Stimulated activated CD4-positive, alpha-beta T cell treated with anti-CD3 and anti-CD28 coated beads, TNF-alpha, amount 100 ng/mL, for 48 hours (primary cell): Measurements from ENCODE around the gene CCDC88C.
"Not testable (repeated sequence)": the region's sequence is repeated elsewhere in the genome, so short reads cannot be mapped to it uniquely, and the experiment has no call there.

Experiments
- DNase-seq, 3 donors: peaks; one replicate each; pipeline ENCODE4 v3.0.0-alpha.2; 2020; ENCODE audit warnings: low read depth in 3 of 3

Gene CCDC88C

DNA sequence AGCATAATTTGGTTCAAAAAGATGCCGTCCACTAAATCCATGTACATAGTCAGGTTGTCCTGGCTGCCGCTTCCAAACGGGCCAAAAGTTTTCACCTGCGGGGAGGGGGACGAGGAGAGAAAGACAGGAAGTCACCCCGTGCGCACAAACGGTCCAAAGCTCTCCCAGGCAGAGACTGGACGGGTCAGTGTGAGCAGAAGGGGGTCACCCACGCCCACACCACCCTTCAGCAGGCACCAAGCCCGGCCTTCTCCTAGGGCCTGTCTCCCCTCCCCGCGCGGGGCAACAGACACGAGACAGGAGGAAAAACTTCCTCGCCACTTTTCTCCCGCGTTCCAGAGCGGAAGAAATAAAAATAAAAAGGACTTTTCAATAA lies 888 bp downstream of the CCDC88C start:
- DNase-seq = no peak

DNA sequence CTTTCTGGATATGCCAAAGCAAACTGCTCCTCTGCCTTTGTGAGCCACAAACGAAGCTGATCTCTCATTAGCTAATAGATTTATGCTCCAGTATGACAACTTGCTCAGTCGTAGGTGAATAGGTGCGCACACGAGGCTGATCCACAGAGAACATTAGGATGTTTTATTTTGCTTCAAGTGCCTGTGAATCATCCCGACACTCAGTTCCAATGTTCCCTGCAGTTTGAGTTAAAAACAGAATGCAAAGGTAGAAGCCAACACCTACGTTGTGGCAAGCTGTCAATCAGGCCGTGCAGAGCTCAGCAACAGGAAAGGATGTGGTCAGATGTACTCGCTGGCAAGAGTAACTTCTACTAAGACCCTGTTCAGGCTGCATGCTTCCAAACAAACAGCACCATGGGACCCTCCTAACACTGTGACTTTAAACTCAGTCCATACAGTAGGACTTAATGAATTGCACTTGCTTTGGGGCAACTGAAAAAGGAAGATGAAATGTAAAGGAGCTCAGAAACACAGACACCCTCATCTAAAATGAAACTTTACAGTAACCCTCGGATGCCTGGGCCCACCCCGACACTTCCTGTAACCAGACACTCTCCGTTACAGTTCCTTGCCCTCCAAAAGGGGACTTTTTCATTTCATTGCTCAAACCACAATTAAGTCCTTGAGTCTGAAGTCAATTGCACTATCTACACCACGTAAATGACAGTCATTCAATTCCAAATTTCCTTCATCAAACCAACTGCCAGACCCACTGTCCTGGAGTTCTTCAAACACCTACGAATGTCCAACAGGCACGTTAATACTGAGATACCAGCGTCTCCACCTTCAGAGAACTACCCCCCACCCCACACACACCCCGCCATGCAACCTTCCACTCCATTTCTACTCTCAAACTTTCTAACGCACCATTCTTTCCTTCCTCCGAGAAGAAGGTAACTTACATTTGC lies 1.6 kb downstream of the CCDC88C start:
- peak in 1 of 3 donors; percentile 68 for DNase-seq

- no peak for DNase-seq
These were observed 3.2 kb downstream of the CCDC88C start for GRCh38 chr14:91414475-91414833.

DNA sequence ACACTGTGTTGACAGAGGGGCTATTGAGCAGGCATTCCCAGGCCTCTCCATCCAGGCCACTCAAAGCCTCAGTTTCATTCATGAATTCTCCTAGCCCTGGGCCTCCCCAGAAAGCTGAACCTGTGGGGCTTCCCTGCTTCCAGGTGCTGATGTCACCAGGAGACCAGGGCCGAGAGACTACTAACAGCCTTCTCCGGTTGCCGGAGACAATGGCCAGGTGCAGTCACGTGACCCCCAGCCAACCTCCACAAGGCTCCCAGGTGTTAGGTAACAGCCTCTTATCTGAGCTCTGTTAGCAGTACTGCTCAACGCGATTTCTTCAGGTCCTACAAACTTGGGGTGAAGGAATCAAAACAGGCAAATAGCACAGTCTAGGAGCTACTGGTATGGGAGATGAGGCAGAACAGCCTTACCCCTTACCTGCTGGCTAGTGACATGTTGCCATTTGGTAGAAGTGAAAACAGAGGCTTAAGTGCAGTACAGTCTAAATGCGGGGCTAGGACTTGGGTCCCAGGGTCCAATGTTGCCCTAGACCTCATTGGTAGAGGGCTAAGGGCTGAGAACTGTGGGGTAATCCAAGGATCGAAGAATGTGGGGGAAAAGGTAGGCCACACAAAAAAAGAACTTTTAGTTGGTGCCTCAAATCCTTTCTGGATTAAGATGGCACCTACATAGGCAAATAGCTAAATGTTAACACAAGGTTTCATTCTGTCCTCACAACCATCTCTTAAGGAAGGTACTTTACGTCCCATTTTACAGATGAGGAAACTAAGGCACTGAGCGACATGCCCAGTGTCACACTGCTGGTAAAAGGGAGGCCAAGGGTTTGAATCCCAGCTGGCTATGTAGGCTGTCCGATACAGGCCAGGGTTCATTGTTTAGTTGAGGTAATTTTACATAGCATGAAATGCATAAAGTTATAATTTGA lies 3.8 kb downstream of the CCDC88C start:
- DNase-seq = no peak

GRCh38 chr14:91412939-91413338 lies 4.7 kb downstream of the CCDC88C start:
- DNase-seq = no peak

DNA sequence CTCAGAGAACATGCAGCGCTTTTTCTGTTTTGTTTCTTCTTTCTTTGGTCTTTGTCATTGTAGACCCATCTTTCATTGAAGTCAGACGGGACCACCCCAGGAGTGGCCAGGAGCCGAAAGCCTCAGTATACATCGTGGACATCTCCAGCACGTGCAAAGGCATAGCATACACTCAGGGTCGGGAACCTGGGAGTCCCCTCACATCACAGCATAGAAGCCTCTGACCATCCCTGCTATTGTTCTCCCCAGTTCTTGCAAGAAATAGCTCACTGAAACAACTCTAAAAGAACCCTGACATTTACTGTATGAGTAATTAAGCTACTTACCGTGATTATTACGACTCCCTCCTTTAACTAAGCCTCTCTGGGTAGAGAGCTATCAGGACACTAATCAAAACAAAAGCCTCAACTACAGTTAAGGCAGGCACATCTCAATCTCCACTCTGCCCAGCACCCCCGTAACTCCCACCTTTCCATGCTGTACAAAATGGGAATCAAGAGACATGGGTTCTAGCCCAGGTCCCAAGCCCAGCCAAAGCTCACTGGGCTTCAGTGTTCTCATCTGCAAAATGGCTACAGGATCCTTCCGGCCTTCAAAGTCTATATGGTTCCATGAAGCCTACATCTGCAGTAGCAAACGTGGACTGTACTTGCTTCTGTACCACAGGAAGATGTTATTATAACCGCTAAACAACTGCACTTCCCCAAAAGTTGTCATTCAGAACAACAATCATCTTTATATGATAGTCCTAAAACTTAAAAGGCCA lies 6.7 kb downstream of the CCDC88C start:
- DNase-seq = no peak

GRCh38 chr14:91409928-91410718 lies 7.5 kb downstream of the CCDC88C start:
- DNase-seq = no peak

DNA sequence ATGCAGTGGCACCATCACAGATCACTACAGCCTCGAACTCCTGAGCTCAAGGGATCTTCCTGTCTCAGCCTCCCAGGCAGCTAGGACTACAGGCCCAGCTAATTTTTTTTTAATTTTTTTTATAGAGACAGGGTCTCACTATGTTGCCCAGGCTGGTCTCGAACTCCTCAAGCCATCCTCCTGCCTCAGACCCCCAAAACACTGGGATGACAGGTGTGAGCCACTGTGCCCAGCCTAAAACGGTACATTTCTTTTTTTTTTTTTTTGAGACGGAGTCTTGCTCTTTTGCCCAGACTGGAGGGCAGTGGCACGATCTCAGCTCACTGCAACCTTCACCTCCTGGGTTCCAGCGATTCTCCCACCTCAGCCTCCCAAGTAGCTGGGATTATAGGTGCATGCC lies 8.4 kb downstream of the CCDC88C start:
- DNase-seq = not testable (repeated sequence)

- no peak for DNase-seq
These were observed 10.6 kb downstream of the CCDC88C start for GRCh38 chr14:91406982-91407381.

- no peak for DNase-seq
These were observed 11.2 kb downstream of the CCDC88C start for GRCh38 chr14:91406451-91406850.

DNA sequence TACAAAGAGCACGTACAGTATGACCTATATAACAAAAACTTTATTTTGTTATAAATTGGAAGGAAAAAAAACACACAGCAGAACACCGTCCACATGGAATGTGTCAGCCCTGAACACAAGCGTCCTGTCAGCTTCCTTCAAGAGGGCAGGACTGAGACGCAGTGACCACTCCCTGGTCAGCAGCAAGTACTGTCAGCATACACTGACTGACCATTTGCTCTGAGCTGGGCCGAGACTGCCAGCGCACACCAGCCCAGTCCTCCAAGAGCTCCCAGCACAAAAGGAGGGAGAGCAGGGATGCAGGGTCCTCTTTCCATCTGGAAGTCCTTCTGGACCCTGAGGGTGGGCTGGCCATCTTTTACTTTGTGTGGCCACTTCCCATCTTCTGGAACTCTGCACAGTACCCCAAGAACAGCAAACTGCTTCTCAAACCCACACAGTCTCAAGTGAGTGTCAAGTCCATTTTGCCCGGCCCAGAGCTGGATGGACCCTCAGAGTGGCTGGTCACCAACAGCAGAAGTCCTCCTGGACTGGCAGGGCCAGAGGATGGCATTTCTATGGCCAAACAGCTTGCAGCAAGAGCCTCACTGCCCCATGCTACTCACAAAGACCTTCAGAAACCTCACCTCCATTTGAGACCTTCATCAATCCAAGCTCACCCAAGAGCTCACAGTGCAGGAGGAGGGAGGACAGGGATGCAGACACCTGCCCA lies 11.7 kb downstream of the CCDC88C start:
- DNase-seq = no peak

DNA sequence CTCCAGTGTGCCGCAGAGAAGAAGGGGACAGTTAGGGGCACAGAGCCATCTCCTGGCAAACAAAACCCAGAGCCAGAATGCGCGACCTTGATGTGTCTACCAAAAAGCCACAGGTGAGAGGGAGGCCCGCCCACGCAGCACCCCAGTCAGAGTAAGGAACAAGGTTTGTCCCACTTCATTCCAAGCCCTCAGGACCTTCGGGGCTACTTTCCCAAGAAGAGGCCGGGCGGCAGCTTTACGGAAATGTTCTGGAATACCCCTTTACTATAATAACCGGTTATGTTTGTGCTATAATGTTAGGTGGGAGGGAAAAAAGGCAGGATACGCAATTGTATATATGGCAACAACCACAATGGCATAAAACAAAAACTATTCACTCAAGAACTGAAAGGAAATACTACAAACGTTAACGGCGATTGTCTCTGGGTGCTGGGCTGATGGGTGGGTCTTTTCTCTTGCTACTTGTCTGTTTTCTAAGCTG lies 12.3 kb downstream of the CCDC88C start:
- DNase-seq = no peak

GRCh38 chr14:91402771-91403600 lies 14.6 kb downstream of the CCDC88C start:
- no peak for DNase-seq

- no peak for DNase-seq
These were observed 15.3 kb downstream of the CCDC88C start for GRCh38 chr14:91402348-91402747.

DNA sequence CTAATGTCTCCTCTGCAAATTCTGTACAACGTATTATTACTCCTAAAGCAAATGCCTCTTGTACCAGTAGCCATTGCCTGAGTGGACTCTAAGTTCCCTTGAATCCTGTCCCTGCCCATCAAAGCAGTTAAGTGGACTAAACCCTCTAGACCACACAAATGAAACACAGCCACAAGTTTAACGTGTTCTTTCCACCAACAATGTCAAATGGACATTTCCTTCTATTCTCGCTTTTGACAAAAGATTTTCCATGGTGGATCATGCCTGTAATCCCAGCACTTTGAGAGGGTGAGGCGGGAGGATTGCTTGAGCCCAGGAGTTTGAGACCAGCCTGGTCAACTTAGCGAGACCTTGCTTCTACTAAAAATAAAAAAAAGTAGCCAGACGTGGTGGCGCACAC lies 15.9 kb downstream of the CCDC88C start:
- no peak for DNase-seq

- DNase-seq = no peak
These were observed 16.9 kb downstream of the CCDC88C start for GRCh38 chr14:91400696-91401095.

- DNase-seq = no peak
These were observed 17.6 kb downstream of the CCDC88C start for GRCh38 chr14:91399868-91400640.

- DNase-seq = no peak
These were observed 18.9 kb downstream of the CCDC88C start for GRCh38 chr14:91398707-91399106.
